ELF-1 (cell line): ENCODE measurements around the gene KRT16.
"Not testable (repeated sequence)": the region's sequence is repeated elsewhere in the genome, so short reads cannot be mapped to it uniquely, and the experiment has no call there.

Source experiments
- DNase-seq: peaks from one replicate; pipeline ENCODE4 v3.0.0-alpha.2; 2016; ENCODE audit warnings: low read depth, low spot score

The KRT16 gene

DNA sequence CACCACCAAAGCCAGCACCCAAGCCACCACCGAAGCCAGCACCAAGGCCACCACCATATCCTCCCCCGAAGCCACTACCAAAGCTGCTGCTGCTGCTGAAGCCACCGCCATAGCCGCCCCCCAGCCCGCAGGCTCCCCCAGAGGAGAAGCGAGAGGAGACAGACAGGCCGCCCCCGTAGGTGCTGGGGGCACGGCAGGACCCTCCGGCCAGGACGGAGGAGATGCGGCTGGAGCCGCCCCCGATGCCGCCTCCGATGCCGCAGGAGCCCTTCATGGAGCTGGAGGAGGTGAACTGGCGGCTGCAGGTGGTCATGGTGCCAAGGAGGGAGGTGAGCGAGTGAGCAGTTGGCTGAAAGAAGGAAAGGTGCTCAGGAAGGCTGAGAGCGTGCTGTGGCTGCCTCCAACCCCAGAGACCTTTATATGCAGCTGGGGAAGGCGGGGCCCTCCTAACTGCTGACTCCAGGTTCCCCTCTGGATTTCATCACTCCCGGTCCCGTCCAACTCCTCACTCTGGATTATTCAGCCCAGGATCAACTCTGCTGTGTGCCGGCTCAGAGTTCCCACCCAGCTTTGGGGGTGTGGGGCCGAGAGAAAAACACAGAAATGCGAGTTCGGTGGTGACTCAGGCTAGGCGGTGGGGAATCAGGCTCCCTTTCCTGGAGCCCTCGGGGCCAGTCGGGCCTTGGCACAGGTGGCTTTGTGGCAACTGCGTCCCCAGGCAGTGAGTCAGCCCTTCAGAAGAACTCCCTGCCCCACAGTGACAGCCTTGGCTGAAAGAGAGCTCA lies at the start of gene KRT16:
Gene KRT16 (minus strand): TSS at position 392 of the 785 bp plus-strand sequence. CDS start 79 bp downstream, at position 313.
- not testable (repeated sequence) for DNase-seq

DNA sequence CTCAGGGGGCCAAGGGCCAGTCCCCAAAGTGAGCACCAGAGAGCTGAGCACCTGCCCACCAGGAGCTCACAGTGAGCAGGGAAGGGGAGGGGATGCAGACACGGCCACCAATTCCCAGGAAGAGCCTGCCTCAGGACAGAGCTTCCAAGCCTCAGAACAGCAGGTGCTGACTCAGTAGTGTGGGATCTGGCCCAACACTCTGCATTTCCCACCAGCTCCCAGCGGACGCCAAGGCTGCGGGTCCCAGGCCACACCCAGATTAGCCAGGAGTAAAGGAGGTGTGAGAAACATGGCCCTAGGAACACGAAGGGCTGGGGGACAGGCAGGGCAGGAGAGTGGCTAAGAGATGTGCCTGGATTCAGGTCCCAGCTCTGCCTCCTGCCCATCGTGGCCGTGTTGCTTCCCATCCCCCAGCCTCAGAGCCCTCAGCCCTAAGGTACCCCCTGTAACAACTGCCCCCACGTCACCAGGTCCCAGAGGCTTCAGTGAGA lies 47.7 kb upstream of the KRT16 start:
- DNase-seq, result no peak

DNA sequence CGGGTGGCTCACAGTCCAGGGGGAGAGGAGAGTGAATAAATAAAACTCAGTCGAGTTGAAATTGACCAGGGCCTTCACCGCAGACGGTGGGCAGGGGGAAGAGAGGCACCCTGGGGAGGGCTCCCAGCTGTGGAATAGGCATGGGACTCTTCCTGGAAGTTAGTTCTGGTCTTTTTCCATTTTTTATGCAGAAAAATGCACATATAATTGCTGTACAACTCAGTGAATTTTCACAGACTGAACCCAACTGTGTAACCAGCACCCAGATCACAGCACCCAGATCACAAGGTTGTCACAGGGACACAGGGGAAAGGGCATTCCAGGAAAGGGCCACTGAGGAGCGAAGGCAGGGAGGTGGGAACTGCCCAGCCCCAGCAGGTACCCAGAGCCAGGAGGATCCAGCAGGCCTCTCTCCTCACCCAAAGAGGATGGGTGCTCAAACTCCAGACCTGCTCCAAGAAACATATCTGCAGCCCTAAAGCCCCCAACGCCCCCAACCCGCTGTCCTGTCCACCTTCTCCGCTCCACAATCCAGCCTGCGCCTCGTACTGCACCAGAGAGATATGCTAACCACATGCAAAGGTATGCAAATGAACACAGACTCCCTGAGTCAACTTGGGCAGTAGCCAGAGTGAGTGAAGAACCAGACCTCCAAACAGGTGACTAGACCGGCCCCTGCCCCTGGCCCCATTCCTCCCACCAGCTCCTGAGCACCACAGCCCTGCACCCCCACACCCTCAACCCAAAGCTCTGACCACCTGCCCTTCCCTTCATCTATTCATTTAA lies 47.1 kb upstream of the KRT16 start:
- DNase-seq, result no peak

DNA sequence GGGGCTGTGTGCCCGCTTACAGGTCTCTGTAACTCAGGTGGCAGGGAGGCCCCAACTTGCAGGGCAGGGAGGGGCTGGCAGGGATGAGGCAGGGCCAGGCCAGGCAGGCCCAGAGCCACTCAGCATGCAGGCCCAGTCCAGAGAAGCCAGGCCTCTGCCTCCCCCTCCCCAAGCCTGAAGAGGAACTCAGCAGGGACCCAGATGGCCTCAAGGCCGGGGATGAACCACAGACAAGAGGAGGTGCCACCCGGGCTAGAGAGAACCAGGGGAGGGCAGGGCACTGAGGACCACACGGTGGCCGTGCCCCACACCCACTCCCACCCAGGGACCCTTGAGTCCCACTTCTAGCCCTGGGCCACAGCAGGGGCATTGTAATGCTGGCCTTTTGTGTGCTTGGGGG lies 46.3 kb upstream of the KRT16 start:
- DNase-seq, result no peak

DNA sequence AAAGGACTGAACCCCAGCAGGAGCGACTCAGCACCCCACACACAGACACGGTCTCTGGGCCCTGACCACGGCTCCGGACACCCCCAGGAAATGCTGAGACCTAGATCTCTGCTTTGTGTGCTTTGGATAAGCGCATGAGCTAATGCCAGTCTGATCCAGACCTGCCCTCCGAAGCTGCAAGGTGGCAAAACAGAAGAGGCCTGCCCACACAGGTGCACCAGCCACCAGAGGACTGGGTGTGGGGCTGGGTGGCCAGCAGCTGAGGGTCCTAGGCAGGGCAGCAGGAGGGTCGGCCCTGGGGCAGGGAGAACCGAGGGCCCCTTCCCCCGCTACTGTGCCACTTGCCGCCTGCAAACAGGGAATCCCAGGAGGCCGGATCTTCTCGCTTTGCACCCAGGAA lies 45.4 kb upstream of the KRT16 start:
- DNase-seq, result no peak

DNA sequence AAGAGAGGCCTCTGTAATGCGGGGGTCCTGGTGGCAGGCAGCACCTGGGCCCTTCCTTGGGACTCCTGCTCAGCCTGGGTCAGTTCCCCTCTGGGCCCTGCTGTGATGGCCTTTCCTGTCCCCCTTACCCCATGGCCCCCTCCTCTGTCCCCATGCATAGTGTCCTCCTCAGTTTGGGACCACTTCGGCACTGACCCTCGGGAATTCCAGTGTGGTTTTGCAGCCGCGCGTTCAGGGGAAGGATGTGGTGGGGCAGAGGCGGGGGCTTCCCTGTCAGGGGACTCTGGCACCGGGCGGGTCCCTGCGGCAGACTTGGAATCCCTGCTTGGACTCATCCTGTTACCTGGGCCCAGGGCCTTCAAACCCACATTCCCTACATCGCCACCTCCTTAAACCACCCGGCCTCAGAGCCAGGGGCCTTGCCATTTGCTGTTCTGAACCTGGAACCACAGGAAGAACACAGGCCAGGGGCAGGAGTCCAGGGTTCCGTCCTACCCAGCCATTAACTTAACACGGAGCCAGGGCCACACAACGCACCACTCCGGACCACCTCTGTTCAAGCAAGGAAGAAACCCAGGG lies 44.7 kb upstream of the KRT16 start:
- DNase-seq, result no peak

DNA sequence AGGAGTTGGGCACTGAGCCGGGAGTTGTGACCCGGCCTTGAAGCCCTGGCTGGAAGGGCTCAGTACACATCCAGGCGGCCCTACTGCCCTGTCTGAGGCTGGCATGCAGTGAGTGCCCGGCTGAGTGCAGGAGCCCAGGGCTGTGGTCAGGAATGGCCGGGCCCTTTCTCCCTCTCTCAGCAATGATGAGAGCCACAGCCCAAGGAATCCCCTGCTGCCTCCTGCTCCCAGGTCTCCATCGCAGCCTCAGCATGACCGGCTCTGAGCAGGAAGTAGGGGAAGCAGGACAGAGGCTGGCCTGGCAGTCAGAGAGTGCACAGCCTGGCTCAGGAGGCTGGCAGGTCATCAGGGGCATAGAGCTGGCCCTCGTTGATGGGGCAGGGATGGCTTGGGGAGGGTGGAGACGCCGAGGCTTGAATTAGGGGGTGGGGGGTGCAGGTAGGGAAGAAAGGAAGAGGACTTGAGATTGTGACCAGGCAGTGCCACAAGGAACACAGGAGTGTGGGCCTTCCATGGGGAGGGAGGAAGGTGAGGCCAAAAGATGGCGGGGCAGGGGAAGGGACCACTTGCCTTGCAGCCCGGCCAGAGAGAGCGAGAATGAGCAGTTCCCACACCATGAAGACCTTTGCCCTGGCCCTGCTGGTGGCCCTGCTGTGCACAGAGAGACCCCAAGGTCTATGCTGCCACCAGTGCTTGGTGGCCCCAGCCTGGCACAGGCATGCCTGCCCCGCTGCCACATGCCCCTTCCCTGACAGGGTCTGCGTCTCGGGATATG lies 43.9 kb upstream of the KRT16 start:
- DNase-seq, result no peak

DNA sequence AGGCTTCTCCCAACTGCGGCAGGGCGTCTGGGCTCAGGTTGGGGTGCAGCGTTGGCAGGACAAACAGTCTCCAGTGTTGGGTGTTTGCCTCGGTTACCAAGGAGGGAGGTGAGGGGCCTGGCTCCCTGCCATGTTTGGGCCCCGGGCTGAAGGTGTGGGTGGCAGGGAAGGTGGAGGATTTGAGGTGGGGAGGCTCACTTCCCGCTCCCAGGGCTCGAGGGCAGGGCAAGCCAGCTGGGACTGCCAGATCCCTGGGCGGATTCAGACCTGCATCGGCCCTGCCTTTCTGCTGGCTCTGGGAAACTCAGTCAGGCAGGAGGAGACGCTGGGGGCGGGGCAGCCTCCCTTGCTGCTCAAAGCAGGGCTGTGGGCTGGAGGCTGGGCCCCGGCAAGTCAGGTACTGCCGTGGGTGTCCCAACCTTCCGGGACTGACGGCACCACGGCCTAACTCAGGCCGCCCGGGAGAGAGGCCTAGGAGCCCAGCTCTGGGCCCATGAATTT lies 43.1 kb upstream of the KRT16 start:
- peak; percentile 77 for DNase-seq

DNA sequence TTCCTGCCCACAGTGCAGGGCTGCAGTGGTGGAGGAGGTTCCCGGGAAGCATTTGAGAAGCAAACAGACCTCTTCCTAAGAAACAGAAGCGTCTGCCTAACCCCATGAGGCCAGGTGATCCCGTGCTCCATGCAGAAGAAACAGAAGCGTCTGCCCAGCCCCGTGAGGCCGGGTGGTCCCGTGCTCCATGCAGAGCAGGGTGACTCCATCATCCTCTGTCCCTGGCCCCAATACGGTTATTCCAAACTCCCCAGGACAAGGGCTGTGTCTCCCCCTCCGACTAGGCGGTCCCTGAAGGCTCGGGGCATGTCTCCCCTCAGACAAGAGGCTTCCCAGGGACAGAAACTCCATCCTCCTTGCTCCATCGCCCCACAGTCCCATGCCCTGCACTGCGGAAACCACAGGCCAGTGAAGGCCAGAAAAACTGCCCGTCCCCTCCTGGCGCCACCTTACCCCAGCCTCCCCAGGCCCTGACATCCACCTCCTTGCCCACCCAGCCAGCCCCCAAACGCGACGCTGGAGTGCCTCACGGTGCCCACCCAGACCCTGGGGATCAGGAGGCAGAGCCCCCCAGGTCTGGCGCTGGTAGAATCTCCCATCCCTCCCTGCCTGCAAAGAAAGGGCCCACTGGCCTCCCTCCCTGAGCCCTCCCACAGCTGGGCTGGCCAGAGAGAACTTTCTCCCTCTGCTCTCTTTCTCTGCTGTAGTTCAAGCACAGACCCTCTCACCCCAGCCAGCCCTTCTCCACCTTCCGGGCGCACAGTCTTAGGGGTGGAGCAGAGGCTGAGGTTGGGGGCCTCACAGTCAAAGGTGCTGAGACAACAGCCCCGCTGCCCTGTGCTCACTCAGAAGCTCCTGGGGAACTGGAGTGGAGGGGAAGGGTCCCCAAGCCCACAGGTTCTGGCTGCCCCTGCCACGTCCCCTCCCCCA lies 42.4 kb upstream of the KRT16 start:
- DNase-seq, result no peak

DNA sequence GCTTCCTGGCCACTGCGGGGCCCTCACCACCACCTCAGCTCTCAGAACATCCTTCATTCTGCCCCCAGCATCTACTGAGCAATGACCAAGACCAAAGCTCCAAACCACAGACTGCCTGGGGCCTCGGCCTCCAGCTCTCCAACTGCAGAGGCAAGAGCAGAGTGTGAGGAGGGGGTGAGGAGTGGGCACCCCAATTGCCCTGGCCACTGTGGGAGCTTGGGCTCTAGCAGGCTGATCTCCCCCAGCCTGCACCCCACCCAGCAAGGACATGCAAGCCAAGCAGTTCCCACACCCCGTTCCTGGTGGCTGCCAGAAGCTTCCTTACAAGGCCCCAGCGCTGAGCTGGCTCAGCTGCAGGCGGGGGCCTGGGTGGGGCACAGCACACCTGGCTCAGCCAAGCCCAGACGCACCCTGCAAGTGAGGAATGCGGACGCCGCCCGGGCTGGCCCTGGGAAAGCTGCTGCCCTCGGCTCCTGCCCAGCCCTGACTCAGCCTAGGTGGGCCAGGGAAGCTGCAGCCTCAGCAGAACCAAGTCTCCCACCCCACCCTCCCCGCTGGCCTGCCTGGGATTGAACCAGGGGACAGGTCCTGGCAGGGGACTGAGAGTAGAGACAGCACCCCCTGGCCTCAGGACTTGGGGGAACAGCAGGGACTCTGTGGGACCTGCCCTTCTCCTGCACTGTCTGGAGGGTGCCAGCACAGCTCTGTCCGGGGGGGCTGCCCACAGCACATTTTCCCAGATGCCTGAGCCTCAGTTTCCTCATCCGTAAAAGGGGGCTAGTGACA lies 41.5 kb upstream of the KRT16 start:
- peak; percentile 59 for DNase-seq

DNA sequence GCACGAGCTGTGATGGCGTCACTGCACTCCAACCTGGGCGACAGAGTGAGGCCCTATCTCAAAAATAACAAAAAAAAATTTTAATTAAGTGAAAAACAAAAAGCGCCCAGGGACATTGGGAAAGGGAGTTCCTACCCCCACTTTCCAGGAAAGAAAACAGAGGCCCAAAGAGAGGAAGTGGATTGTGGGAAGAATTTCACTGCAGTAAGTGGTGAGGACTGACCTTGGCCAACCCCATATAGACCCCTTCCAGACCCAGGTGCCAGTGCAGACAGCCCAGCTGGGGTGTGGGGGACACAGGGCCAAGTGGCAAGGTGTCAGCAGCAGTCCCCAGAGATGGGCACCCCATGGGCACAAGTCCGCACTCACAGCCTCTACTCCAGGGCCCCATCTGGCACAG lies 40.9 kb upstream of the KRT16 start:
- DNase-seq, result no peak

DNA sequence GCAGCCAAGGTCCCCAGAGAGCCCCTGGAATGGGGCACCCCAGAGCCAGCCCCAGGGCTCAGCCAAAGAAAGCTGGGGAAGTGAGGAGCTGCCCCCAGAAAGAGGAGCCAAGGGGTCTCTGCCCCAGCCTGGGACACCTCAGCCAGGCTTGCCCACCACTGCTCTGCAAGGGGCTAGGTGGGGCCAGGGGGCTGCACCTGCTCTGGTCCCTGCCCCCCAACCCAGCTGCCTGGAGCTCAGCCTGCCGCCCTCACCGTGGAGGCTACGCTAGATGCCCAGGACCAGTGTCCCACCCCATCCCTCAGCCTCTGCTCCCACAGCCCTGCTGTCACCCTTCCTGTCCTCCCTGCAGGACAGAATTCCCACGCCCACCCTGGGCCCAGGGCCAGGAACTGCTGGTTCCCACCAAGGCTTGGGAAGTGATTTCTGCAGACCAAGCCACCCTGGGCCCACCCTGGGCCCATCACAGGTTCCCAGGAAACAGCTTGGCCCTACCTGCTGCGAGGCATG lies 39.9 kb upstream of the KRT16 start:
- DNase-seq, result no peak

DNA sequence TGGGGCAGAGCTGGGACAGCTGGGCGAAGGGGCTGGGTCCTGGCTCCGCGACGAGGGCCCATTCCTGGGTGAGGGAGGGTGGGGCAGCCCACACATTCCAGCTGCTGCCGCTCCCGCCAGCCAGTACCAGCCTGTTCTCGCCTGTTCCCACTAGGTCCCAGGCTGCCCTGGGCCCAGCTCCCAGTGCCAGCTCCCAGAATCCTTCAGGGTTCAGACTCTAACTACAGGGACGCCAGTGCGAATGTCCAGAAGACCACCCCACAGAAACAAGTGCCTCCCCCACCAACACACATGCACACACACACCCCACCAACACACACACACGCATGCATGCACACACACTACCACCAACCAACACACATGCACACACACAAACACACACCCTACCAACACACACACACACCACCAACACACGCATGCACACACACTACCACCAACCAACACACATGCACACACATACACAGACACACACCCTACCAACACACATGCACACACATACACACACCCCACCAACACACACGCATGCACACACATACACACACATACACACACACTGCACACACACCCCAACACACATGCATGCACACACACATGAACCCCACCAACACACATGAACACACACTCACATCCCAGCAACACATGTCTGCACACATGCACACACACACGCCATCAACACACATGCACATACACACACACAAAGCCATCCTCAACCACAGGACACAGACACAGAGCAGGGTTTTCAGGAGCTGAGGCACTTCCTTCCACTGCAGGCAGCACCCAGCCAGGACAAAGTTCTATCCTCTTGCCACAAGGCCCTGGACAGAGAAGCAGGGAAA lies 39.3 kb upstream of the KRT16 start:
- no peak for DNase-seq

DNA sequence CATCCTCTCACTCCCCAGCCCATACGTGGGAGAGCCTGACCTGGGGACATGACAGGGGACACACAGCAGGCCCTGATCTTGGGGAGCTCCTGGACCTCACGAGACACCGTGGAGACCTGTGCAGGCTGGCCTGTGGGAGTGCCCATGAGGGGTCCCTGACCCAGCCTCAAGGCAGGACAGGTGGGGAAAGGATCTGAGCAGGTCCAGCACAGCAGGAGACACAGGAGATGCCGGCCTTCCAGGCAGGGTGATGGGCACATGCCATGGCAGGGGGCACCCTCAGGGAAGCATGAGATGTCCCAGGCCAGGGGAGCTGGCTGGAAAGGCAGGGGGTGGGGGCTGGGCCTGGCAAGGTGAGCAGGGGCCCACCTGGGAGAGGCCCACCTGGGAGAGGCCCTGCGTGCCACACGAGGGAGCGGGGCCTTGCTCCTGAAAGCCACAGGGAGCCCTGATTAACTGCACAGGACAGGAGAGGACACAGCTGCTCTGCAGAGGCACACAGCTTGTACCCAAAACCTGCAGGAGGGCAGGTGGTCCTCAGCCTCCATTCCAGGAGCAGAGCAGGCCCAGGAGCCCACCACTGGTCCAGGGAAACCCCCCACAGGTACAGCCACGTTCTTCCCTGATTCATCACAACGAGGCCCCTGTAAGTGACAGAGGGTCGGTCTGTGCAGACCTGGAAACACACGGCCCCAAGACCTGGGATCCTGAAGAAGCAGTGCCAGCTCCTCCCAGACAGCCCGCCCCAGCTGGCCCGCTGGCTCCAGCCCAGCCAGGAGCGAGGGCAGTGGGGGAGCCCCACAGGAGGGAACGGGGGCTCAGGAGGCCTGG lies 38.4 kb upstream of the KRT16 start:
- DNase-seq, result no peak

DNA sequence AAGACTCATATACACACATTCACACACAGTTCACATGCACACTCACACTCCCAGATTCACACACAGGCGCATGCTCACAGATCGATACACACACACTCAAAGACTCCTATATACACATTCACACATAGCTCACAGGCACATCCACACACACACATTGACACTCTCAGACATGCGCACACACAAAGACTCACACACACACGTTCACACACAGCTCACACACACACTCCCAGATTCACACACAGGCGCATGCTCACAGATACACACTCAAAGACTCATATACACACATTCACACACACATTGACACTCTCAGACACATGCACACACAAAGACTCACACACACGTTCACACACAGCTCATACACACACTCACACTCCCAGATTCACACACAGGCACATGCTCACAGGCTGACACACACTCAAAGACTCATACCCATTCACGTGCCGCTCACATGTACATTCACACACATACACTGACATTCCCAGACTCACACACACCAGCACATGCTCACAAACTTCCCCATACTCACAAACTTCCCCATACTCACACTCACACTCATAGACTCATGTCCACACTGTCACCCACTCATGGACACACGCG lies 37.5 kb upstream of the KRT16 start:
- DNase-seq, result no peak

DNA sequence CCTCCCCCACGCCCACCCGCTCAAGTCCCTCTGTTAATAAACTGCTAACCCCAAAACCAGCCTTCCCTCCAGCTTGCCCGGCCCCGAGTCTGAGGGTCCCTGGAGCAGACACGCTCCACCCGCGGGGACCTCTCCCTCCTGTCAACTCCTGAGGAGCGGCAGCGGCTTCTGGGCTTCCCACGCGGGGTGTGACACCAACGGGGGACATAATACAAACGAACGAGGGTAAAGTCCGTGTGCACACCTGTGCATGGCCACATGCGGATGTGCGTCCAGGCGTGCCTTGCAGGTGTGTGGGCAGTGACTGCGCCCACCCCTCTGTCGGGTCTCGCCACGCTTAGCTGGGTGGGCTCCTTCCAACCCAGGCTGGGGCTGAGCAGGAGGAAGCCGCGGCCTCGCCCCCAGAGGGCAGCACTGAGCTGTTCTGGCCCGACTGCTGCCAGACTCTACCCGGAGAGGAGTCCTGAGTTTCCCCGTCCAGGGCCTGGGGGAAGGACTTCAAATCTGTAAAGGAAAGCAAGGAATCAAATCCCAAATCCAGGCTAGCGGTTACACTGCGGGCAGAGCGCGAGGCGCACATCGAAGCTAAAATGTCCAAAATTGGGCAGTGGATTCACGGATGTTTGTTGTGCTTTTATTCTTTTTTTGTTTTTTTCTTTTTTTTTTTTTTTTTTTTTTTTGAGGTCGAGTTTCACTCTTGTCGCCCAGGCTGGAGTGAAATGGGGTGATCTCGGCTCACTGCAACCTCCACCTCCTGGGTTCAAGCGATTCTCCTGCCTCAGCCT lies 36.0 kb upstream of the KRT16 start:
- peak; percentile 93 for DNase-seq
